GM18858 (cell line): ENCODE results near the gene SAV1.
"Not testable (repeated sequence)": the region's sequence is repeated elsewhere in the genome, so short reads cannot be mapped to it uniquely, and the experiment has no call there.

ENCODE experiments used
- ATAC-seq: cut with Tn5 transposase; IDR thresholded peaks from one replicate; pipeline ENCODE4 v1.9.1; 2021; ENCODE audit not compliant: unreplicated experiment

SAV1 gene

DNA sequence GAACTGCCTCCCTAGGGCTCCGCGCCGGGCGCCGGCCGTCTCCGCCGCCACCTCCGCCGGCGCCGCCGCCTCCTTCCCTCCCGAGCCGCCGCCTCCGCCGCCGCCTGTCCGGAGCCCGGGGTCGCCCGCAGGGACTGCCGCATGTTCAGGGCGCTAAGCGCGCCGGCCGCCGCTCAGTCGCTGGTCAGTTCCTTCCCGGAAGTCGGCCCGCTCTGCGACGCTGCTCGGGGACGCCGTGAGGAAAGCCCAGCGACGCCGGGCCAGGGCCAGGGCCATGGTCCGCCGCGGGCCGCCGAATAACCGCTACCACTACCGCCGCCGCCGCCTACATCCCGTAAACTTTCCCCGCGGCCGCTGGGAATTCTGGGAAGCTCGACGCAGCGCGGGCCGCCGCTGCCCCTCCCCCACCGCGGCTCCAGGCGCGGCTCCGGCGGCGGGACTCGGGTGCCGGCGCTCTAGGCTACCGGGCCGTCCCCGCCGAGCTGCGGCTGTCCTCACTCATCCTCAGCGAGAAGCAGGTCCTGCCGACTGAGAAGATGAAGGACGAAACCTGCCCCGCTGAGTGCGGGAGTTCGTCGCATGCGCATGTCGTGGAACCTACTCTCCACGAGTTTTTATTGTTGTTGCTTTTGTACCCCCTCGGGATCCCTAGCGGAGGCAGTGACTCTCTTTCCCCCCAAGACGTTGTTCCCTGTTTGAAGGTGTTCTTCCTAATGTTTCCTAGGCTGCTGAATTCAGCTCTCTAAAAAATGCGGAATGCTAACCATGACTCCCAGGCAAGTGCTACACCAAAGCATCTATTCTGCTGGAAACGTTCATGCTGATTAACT is at the start of gene SAV1:
SAV1 (minus strand) TSS at position 311 of the 830 bp plus-strand sequence. CDS start 339 bp downstream, outside the sequence.
- ATAC-seq: peak; percentile 32

DNA sequence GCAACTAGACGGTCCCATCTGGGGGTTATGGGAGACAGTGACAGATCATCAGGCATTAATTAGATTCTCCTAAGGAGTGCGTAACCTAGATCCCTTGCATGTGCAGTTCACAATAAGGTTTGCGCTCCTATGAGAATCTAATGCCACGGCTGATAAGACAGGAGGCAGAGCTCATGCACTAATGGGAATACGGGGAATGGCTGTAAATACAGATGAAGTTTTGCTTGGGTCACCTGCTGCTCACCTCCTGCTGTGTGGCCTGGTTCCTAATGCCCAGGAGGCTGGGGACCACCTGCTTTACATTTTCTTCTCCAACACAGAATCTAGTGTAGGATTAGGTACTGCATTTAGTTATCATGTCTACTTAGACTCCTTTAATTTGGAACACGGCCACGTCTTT is 49.7 kb upstream of the SAV1 start:
- no peak for ATAC-seq

DNA sequence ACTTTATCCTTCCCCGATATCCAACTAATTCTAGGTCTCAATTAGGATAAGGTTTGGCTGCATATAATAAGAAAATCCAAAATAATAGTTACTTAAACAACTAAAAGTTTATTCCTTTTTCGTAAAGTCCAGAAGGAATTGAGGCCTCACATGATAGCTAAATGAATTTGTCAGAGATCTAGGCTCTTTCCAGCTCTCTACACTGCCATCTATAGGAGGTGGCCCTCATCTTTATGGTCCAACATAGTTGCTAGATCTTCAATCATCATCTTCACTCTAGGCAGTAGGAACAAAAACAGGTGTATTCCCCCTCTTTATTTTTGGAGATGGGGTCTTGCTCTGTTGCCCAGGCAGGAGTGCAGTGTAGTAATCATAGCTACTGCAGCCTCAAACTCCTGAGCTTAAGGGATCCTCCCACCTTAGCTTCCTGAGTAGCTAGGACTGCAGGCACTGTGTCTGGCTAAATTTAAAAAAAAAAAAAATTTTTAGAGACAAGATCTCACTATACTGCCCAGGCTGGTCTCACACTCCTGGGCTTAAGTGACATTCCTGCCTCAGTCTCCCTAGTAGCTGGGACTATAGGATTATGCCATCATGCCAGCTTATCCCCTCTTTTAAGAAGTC is 46.5 kb upstream of the SAV1 start:
- no peak for ATAC-seq

DNA sequence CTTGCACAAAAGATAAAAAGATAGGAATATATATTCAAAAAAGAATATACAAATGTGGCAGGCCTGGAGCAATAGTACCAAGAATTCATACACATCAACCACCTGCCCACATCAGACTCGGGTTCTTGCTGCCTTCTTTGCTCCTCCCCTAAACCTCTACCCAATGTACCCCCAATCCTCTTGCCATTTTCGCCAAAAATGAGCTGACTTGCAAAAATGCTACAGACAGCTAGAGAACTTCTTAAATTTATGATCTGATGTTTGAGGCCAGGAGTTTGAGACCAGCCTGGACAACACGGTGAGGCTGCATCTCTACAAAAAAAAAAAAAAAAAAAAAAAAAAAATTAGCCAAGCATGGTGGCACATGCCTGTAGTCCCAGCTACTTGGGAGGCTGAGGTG is 42.9 kb upstream of the SAV1 start:
- no peak for ATAC-seq

DNA sequence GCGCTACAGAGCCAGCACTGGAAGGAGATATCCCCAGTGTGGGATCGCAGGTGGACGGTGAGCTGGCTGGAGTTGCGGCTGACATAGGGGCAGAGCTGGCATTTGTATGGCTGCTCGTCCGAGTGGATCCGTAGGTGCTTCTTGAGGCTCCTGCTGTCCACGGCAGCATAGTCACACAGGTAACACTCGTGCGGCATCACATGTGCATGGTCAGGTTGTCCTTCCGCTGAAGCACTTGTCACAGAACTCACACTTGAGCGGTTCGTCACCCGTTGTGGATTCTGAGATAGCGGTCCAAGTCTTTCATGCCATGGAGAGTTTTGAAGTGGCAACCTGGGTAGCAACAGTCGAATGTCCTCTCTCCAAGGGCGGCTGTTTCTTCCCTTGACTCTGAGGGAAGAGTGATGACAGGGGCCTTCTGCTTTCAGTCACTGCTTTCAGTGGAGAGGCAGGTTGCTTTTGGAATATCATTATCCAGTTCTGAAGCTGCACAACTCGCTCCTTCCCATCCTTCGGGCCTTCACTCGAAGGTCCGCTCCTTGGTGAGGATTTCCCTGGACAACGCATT is 37.0 kb upstream of the SAV1 start:
- ATAC-seq: no peak

DNA sequence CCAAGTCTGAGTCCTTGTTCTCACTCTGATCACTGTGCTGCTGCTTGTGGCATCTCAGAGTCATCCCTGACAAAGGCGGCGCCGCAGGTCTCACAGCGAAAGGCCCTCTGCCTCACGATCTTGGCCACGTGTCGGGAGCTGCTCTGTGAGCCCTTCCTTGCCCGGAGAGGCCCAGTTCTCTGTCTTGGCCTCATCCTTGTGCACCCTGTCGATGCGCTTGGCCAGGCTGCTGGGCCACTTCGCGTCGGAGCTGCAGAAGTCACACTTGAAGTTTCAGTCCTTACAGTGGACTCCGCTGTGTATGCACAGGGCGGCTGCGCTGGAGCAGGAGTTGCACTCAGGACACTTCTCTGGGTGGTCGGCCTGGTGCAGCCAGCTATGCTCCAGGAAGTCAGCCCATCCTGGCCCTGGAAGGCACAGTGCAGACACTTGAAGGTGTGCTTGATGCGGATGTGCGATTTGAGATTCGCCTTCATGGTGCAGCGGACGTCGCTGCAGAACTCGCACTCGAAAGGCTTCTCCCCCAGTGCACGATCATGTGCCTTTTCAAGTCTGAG is 36.4 kb upstream of the SAV1 start:
- no peak for ATAC-seq

DNA sequence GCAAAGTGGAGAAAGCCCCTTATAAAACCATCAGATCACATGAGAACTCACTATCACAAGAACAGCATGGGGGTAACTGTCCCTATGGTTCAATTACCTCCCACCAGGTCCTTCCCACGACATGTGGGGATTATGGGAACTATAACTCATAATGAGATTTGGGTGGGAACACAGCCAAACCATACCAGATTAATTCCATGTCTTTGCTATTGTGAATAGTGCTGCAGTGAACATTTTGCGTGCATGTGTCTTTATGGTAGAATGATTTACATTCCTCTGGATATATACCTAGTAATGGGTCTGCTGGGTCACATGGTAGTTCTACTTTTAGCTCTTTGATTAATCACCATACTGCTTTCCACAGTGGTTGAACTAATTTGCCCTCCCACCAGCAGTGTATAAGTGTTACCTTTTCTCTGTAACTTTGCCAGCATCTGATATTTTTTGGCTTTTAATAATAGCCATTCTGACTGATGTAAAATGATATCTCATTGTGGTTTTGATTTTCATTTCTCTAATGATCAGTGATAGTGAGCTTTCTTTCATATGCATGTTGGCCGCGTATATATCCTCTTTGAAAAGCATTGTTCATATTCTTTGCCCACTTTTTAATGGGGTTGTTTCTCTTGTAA is 29.7 kb upstream of the SAV1 start:
- no peak for ATAC-seq

DNA sequence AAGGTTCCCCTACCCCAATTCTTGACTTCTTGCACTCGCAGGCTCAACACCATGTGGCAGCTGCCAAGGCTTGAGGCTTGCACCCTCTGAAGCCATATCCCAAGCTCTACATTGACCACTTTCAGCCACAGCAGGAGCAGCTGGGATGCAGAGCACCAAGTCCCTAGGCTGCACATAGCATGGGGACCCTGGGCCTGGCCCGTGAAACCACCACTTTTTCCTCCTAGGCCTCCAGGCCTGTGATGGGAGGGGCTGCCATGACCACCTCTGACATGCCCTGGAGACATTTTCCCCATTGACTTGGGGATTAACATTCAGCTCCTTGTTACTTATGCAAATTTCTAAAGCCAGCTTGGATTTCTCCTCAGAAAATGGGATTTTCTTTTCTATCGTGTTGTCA is 26.2 kb upstream of the SAV1 start:
- not testable (repeated sequence) for ATAC-seq

DNA sequence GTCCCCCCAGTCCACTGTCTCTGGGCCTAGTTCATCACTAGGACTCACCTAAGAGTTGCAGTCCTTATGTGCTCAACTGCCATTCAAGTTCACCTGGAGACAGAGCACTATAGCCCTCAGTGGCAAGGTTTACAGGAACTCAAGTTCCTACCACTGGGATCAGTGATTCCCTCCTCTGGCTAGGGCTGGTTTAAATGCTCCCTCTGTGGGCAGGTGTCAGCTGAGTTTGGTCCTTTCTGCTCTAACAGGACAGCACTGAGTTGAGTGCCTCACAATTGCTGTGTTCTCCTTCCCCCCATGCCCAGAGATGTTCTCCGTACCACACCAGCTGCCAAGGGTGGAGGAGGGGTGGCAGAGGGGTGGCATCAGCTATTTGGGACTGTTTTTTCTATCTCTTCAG is 20.8 kb upstream of the SAV1 start:
- ATAC-seq: no peak

DNA sequence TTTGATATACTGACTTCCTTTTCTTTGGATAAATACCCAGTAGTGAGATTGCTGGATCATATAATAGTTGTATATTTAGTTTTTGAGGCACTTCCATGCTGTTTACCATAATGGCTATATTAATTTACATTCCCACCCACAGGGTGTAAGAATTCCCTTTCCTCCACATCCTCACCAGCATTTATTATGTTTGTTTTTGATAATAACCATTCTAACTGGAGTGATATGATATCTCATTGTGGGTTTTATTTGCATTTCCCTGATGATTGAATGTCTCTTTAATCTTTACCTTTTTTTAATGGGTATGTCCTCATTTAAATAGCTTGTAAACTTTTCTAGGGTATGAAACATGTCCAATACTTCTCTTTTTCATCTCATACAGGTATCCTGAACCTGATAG is 11.6 kb upstream of the SAV1 start:
- no peak for ATAC-seq

DNA sequence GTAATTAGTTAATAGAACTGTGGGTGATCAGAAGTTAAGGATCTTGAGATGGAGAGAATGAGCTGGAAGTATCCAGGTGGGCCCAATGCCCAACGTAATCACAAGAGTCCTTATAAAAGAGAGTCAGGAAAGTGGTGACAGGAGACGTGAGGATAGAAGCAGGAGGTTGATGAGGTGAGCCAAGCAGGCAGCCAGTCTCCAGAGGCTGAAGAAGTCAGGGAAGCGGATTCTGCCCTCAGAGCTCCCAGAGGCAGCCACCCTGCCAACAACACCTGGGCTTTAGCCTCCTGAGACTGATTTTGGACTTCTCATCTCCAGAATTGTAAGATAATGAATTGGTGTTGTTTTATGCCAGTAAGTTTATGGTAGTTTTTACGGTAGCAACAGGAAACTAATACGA is 10.1 kb upstream of the SAV1 start:
- ATAC-seq: no peak

DNA sequence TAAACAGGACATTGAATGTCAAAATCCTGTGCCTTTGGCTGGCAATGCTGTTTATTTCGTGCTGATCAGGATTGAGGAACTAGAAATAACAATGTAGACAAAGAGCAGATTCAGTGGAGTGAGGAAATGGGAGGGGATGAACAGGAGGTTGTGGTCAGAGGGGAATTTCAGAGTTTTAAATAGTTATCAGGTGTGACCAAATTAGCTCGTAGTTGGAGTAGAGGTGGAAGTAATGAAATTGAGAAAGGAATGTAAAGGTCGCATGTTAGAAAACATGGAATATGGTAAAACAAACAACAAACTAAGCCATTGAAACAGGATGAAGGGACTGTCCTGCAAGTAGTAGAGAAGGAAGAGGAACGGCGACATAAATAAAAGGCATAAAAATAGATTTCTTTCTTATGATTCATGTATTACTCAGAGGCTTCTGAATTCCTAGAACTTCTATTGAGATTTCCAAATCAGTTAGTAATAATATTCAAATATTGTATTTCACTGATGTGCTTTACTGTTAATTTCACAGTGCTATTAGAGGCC is 9.5 kb upstream of the SAV1 start:
- peak; percentile 68 for ATAC-seq

DNA sequence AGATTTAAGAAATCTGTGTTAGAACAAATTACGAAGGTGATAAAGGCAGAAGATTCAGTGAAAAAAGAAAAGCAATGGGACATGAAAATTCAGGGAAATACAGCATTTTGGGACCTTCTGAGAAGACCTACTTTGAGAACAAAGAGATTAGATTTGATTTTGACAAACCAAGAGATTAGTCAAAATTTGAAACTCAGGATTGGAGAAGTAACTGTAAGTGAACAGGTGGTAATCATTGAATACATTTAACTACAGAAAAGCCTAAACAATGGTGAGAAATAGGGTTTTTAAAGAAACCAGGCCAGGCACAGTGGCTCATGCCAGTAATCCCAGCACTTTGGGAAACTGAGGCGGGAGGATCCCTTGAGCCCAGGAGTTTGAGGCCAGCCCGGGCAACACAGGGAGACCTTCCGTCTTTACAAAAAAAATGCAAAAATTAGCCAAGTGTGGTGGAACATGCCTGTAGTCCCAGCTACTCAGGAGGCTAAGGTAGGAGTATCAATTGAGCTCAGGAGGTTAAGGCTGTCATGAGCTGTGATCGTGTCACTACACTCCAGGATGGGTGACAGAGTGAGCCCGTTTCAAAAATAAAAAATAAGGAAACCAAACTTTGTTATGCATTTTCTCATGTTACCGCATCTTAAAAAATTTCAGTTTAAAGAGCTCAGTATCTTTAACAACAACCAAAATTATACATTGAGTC is 8.9 kb upstream of the SAV1 start:
- ATAC-seq: peak; percentile 30

DNA sequence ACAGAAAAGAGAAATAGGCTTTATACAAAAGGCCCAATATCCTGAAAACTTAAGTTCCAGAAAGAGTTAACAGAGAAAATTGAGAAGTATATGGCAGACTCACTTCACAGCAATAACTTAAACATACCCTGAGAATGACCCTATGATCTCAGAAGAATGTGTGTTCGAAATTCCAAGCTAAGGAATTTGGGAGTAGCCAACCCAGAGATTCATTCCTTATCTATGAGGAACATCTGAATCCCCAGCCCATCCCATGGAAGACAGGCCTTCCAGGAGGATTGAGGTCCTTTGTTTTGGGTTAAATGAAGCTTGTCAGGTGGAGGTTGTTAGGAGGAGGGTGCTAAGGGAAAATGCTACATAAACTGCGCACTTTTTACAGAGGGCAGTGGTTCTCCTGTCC is 7.5 kb upstream of the SAV1 start:
- ATAC-seq: no peak

DNA sequence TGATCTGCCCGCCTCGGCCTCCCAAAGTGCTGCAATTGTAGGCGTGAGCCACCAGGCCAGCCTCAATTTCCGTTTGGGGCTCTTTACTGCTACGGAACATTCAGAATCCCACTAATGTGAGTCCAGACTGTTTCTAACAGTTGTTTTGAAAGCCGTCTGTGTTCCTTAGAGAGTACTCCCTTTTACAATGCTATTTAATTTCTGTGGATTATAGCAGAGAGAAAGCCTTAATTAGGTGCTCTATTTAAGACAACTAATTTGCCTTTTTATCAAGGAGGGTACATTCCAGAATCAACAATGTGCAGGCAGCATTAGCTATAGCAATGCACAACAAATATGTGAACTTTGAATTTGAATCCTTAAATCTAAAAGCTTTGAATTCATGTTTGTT is 2.8 kb upstream of the SAV1 start:
- no peak for ATAC-seq

DNA sequence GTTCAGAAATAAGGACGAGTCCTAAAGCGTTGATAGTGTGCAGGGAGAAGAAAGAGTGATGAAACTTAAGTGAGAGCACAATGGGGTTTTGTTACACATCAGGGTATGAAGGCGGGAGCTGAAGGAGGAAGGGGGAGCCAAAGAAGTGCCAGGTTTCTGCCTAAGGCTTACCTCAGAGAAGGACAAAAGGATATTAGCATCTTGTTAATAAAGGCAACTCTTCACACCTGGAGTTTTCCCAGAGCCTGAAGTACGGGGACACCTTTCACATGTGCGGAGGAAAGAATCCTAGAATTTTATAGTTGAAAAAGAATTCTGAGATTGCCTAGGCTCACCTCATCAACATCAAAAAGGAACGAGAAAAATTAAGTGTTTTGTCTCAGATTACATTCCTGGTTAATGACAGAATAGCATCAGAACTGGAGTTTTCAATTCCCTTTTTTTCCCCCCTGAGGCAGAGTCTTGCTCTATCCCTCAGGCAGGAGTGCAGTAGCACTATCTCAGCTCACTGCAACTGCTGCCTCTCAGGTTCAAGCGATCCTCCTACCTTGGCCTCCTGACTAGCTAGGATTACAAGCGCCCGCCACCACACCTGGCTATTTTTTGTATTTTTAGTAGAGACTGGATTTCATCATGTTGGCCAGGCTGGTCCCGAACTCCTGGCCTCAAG is 2.2 kb upstream of the SAV1 start:
- ATAC-seq: no peak

DNA sequence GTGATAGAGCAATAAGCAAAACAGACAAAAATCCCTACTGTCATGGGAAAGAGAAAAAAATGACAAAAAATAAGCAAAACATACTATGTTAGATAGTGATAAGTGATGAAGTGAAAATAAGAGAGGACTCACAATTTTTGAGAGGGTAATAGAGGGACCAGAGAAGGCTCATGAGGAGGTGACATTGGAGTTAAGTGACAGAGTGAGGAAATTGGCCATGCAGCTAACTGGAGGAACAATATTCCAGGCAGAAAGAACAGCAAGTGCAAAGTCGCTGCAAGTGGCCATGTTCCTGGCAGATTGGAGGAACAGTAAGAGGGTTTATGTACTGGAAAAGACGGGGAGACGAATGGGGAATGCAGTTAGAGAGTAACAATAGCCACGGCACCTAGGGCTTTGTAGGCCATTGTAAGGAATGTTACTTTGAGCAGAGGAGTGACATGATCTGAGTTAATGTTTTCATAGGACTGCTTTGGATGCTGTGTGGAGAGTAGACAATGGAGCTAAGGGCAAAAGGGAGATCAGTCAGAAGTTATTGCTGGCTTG is 1.4 kb upstream of the SAV1 start:
- no peak for ATAC-seq

DNA sequence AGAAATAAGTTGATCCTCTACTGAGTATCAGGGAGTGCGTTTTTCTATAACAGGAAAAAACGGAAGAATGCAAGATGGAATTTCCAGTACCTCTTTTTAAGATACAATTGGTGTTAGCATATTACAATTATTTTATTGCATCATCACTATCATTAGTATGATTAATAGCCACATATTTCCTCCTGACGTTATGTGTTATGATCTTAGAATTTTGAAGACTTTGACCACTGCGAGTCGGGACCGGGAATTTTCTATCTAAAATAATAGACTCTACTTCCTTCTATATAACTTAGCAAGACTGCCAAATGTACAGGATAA is 679 bp upstream of the SAV1 start:
- ATAC-seq: no peak

DNA sequence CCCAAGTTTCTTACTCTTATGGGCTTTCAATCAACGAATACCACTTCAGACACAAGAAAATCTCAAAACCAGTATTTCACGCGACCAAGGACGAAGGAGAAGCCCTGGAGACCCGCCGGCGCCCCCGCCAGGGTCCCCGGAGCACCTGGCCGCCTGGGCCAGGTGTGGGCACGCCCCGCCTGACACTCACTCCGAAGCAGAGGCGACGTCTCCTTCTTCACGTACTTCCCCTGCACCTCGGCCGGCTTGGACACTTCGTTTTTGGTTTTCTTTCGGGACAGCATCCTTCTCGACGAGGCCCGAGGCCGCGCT is 466 bp downstream of the SAV1 start:
- peak; percentile 28 for ATAC-seq
